Breast epithelium (tissue), 3 donors: ENCODE measurements around the gene MOB3A.

ENCODE experiments used
- CTCF ChIP-seq, 3 donors: fragments of 450-650 bp; IDR thresholded peaks; one replicate each; pipeline ENCODE4 v1.5.1; 2016 to 2017; ENCODE audit warnings: antibody characterized with exemption in 3 of 3, mild to moderate bottlenecking in 3 of 3, moderate library complexity in 3 of 3
- POLR2A ChIP-seq: fragments of 450-650 bp; IDR thresholded peaks from one replicate; pipeline ENCODE4 v1.6.1; 2016; ENCODE audit warnings: antibody characterized with exemption, mild to moderate bottlenecking, moderate library complexity

GRCh38 chr19:2048959-2049740 lies 47.0 kb downstream of the MOB3A start:
- TF ChIP-seq CTCF (IDR thresholded peaks at IDR 0.05) (no peak), POLR2A (no peak)
